Fibroblast of skin of scalp (primary cell): ENCODE data around the gene JAKMIP1. TPM values are rescaled to one million over a fixed set of nuclear protein-coding genes. Genes with fewer than 3 reads are reported as not detected.

Experiments
- DNase-seq: peaks from one replicate; pipeline ENCODE4 v3.0.0-alpha.2; 2013
- polyA plus RNA-seq, 2 experiments: library from polyadenylated mRNA; unstranded; fragments of 120-200 nt; gene quantifications; one replicate each; pipeline ENCODE4 v1.2.1, GENCODE V29; 2013; ENCODE audit not compliant: insufficient read length in 2 of 2

Gene JAKMIP1
- not detected for polyA plus RNA-seq (2013, experiment 1 of 2; ENCODE audit: insufficient read length)
- 0.12 TPM for polyA plus RNA-seq (2013, experiment 2 of 2; ENCODE audit: insufficient read length)

- DNase-seq = peak; percentile 70
Observed at GRCh38 chr4:6200011-6200921, at the start of gene JAKMIP1. TSS of gene JAKMIP1 (minus strand) at chr4:6200549. CDS start at chr4:6112850, 87,699 bp downstream.

GRCh38 chr4:6248394-6248793 lies 48.0 kb upstream of the JAKMIP1 start:
- DNase-seq = no peak

GRCh38 chr4:6246170-6246634 lies 45.9 kb upstream of the JAKMIP1 start:
- DNase-seq = no peak

GRCh38 chr4:6245246-6246169 lies 45.2 kb upstream of the JAKMIP1 start:
- DNase-seq = no peak

GRCh38 chr4:6242271-6243029 lies 42.1 kb upstream of the JAKMIP1 start:
- no peak for DNase-seq

- DNase-seq = no peak
Observed at GRCh38 chr4:6241062-6241845, 40.9 kb upstream of the JAKMIP1 start.

GRCh38 chr4:6239968-6240367 lies 39.6 kb upstream of the JAKMIP1 start:
- DNase-seq = no peak

GRCh38 chr4:6239486-6239885 lies 39.1 kb upstream of the JAKMIP1 start:
- DNase-seq = no peak

- no peak for DNase-seq
Observed at GRCh38 chr4:6236816-6237390, 36.6 kb upstream of the JAKMIP1 start.

GRCh38 chr4:6235901-6236640 lies 35.7 kb upstream of the JAKMIP1 start:
- no peak for DNase-seq

GRCh38 chr4:6235012-6235411 lies 34.7 kb upstream of the JAKMIP1 start:
- no peak for DNase-seq

- DNase-seq = no peak
Observed at GRCh38 chr4:6233929-6234328, 33.6 kb upstream of the JAKMIP1 start.

- DNase-seq = no peak
Observed at GRCh38 chr4:6232836-6233785, 32.8 kb upstream of the JAKMIP1 start.

GRCh38 chr4:6231663-6232165 lies 31.4 kb upstream of the JAKMIP1 start:
- DNase-seq = no peak

- DNase-seq = no peak
Observed at GRCh38 chr4:6230827-6231662, 30.7 kb upstream of the JAKMIP1 start.

GRCh38 chr4:6230502-6230785 lies 30.1 kb upstream of the JAKMIP1 start:
- no peak for DNase-seq

GRCh38 chr4:6229671-6230501 lies 29.5 kb upstream of the JAKMIP1 start:
- no peak for DNase-seq
